A673 (cell line): ENCODE results near the gene NLRP3. TPM values are rescaled to one million over a fixed set of nuclear protein-coding genes. Genes with fewer than 3 reads are reported as not detected.
"Not testable (repeated sequence)": the region's sequence is repeated elsewhere in the genome, so short reads cannot be mapped to it uniquely, and the experiment has no call there.

Experiments
- BruUV-seq: library from RNA; stranded (reverse); fragments of 400-500 nt; replicated peaks from 2 replicates; lab custom pipeline; 2021; lab: Mats Ljungman, UMichigan
- CTCF ChIA-PET: fragments of 300-600 bp; sonication (Branson Sonifier 250); formaldehyde crosslinking; loops from one replicate; lab custom pipeline; 2022; ENCODE audit warnings: antibody characterized with exemption; lab: Charles Lee
- POLR2A ChIA-PET: fragments of 300-600 bp; sonication (Branson Sonifier 250); formaldehyde crosslinking; loops from one replicate; lab custom pipeline; 2022; ENCODE audit warnings: antibody characterized with exemption; ENCODE audit not compliant: low non-redundant PET; lab: Charles Lee
- DNase-seq: peaks from one replicate; pipeline ENCODE4 v3.0.0-alpha.2; 2015; ENCODE audit warnings: low spot score
- H3K27ac ChIP-seq: fragments of 200-600 bp; sonication (generic); 2 replicates; pipeline ENCODE4 v1.5.1; 2016; ENCODE audit warnings: mixed run types, low read depth, mild to moderate bottlenecking, mixed read lengths, antibody characterized with exemption, low read length; ENCODE audit not compliant: poor library complexity, severe bottlenecking
- H3K27me3 ChIP-seq: fragments of 200-600 bp; sonication (generic); replicated peaks from 2 replicates; pipeline ENCODE4 v1.6.1; 2017; ENCODE audit warnings: mixed run types, low read depth, mild to moderate bottlenecking, mixed read lengths, antibody characterized with exemption, low read length; ENCODE audit not compliant: insufficient read depth, poor library complexity
- H3K36me3 ChIP-seq: fragments of 200-600 bp; sonication (generic); 2 replicates; pipeline ENCODE4 v1.6.1; 2016; ENCODE audit warnings: mixed run types, mild to moderate bottlenecking, mixed read lengths, antibody characterized with exemption, low read length; ENCODE audit not compliant: insufficient read depth, poor library complexity, severe bottlenecking
- H3K4me1 ChIP-seq: fragments of 200-600 bp; sonication (generic); 2 replicates; pipeline ENCODE4 v1.6.1; 2017; ENCODE audit warnings: mixed run types, mild to moderate bottlenecking, mixed read lengths, antibody characterized with exemption, low read length; ENCODE audit not compliant: insufficient read depth, poor library complexity, severe bottlenecking
- H3K4me3 ChIP-seq: fragments of 200-600 bp; sonication (generic); 2 replicates; pipeline ENCODE4 v1.5.1; 2016; ENCODE audit warnings: low read depth, mixed run types, mild to moderate bottlenecking, mixed read lengths, low read length; ENCODE audit not compliant: poor library complexity, severe bottlenecking
- H3K9me3 ChIP-seq: fragments of 200-600 bp; sonication (generic); 2 replicates; pipeline ENCODE4 v1.6.1; 2016; ENCODE audit warnings: mixed run types, low read depth, mild to moderate bottlenecking, mixed read lengths, antibody characterized with exemption, low read length; ENCODE audit not compliant: poor library complexity, severe bottlenecking
- CTCF ChIP-seq: fragments of 300-800, 200-600 bp; sonication (generic); conservative IDR thresholded peaks from 2 replicates; pipeline ENCODE4 v1.5.1; 2017; ENCODE audit warnings: low read depth, mild to moderate bottlenecking, antibody characterized with exemption, low read length, moderate library complexity, mixed read lengths
- EZH2 ChIP-seq: fragments of 200-600 bp; sonication (generic); IDR thresholded peaks from 2 replicates; pipeline ENCODE4 v1.6.1; 2017; ENCODE audit warnings: borderline replicate concordance, low read depth, mild to moderate bottlenecking, mixed read lengths, antibody characterized with exemption, low read length; ENCODE audit not compliant: poor library complexity, severe bottlenecking
- intact Hi-C: fragments of 100-400 bp; cut with micrococcal nuclease; formaldehyde crosslinking; loops from one replicate; pipeline ENCODE4 v1.10.0; 2022; ENCODE audit not compliant: unreplicated experiment
- total RNA-seq: library from RNA; stranded (reverse); gene quantifications from 2 replicates; pipeline ENCODE4 v1.2.3, GENCODE V29; 2021

Gene NLRP3
- total RNA-seq, 1 experiment from 2014 or later = not detected

GRCh38 chr1:247475793-247476192 is 59.8 kb downstream of the NLRP3 start:
- H3K4me1 ChIP-seq = no peaks in the 10 kb centered on the region
- no peak overlapping the region for H3K4me3 ChIP-seq
- ChIA-PET CTCF (no interaction called here), POLR2A (no interaction called here)
- no peak overlapping the region for H3K27ac ChIP-seq
- BruUV-seq = no TSS peak
- intact Hi-C loops = no loop called here
- H3K9me3 ChIP-seq = no peaks in the 10 kb centered on the region
- TF ChIP-seq EZH2 (no peak), CTCF (no peak)
- H3K36me3 ChIP-seq = no peaks in the 10 kb centered on the region
- no peaks in the 10 kb centered on the region for H3K27me3 ChIP-seq
- no peak for DNase-seq

- DNase-seq, CTCF ChIA-PET, H3K4me1 ChIP-seq, H3K36me3 ChIP-seq, H3K4me3 ChIP-seq, BruUV-seq, intact Hi-C loops, H3K27me3 ChIP-seq, H3K27ac ChIP-seq, POLR2A ChIA-PET, H3K9me3 ChIP-seq: not testable (repeated sequence)
These were observed 60.5 kb downstream of the NLRP3 start for GRCh38 chr1:247476328-247477058.

- no peak overlapping the region for H3K4me3 ChIP-seq
- H3K27ac ChIP-seq = no peak overlapping the region
- H3K4me1 ChIP-seq = no peaks in the 10 kb centered on the region
- ChIA-PET CTCF (no interaction called here), POLR2A (no interaction called here)
- no peak for DNase-seq
- intact Hi-C loops = no loop called here
- BruUV-seq = no TSS peak
- TF ChIP-seq EZH2 (no peak), CTCF (no peak)
- H3K36me3 ChIP-seq = no peaks in the 10 kb centered on the region
- H3K27me3 ChIP-seq = peaks cover 4% of the 10 kb centered on the region
- no peaks in the 10 kb centered on the region for H3K9me3 ChIP-seq
These were observed 66.8 kb downstream of the NLRP3 start for GRCh38 chr1:247482747-247483146.

- DNase-seq = peak; percentile 45
- POLR2A ChIA-PET = no interaction called here
These were observed 71.1 kb downstream of the NLRP3 start for GRCh38 chr1:247487057-247487456.

More at GRCh38 chr1:247487057-247487456, 71.1 kb downstream of the NLRP3 start:
- TF ChIP-seq EZH2 (no peak), CTCF (peak; percentile 57)
- CTCF ChIA-PET = no interaction called here
- H3K9me3 ChIP-seq = no peaks in the 10 kb centered on the region
- no peak overlapping the region for H3K27ac ChIP-seq
- no peaks in the 10 kb centered on the region for H3K4me1 ChIP-seq
- no peak overlapping the region for H3K4me3 ChIP-seq
- no TSS peak for BruUV-seq
- intact Hi-C loops = loop anchor here (2.0 kb wide), 2 partner anchors 96 to 114 kb away; no protein-coding TSS in a partner anchor
- H3K36me3 ChIP-seq = no peaks in the 10 kb centered on the region
- peaks cover 38% of the 10 kb centered on the region for H3K27me3 ChIP-seq
